ENCODE measurements around the gene ITGB1BP1.

- no peak for TF ChIP-seq EP300 (IDR thresholded peaks at IDR 0.05; ENCODE audit: borderline replicate concordance in 1 of 2, control insufficient read depth in 1 of 2, low read depth in 2 of 2, low read length in 2 of 2)
- no peak for TF ChIP-seq FOS (IDR thresholded peaks at IDR 0.05; ENCODE audit: borderline replicate concordance, extremely low read depth, insufficient read length)
- no peak for TF ChIP-seq POLR2A (IDR thresholded peaks at IDR 0.05; ENCODE audit: low read depth, low read length)
- TF ChIP-seq ZZZ3 (IDR thresholded peaks at IDR 0.05; ENCODE audit: control insufficient read depth, insufficient read length, low read depth): no peak
- TF ChIP-seq MYB (IDR thresholded peaks at IDR 0.05; ENCODE audit: borderline replicate concordance, low read depth, low read length): no peak
- TF ChIP-seq CBX5 (IDR thresholded peaks at IDR 0.05; ENCODE audit: low read depth): no peak
- no peak for TF ChIP-seq JUND (IDR thresholded peaks at IDR 0.05; ENCODE audit: low read depth, low read length)
- TF ChIP-seq YY1 (IDR thresholded peaks at IDR 0.05; ENCODE audit: low read depth, low read length): no peak
- TF ChIP-seq HDAC2 (IDR thresholded peaks at IDR 0.05): no peak
- no peak for TF ChIP-seq FOXK2 (IDR thresholded peaks at IDR 0.05)
- TF ChIP-seq ZSCAN29 (IDR thresholded peaks at IDR 0.05): no peak
- TF ChIP-seq, protein P1, sequence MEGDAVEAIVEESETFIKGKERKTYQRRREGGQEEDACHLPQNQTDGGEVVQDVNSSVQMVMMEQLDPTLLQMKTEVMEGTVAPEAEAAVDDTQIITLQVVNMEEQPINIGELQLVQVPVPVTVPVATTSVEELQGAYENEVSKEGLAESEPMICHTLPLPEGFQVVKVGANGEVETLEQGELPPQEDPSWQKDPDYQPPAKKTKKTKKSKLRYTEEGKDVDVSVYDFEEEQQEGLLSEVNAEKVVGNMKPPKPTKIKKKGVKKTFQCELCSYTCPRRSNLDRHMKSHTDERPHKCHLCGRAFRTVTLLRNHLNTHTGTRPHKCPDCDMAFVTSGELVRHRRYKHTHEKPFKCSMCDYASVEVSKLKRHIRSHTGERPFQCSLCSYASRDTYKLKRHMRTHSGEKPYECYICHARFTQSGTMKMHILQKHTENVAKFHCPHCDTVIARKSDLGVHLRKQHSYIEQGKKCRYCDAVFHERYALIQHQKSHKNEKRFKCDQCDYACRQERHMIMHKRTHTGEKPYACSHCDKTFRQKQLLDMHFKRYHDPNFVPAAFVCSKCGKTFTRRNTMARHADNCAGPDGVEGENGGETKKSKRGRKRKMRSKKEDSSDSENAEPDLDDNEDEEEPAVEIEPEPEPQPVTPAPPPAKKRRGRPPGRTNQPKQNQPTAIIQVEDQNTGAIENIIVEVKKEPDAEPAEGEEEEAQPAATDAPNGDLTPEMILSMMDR (IDR thresholded peaks at IDR 0.05 in 2 of 3, conservative IDR thresholded peaks at IDR 0.05 in 1 of 3; ENCODE audit: control insufficient read depth in 2 of 3, extremely low read depth in 1 of 3, insufficient read depth in 1 of 3, low read depth in 3 of 3, low read length in 3 of 3): no peak
Measured at GRCh38 chr2:9388199-9388681, 35.1 kb downstream of the ITGB1BP1 start.

Measured in GM12878 (cell line).